ENCODE results near the gene MLN.

DNA sequence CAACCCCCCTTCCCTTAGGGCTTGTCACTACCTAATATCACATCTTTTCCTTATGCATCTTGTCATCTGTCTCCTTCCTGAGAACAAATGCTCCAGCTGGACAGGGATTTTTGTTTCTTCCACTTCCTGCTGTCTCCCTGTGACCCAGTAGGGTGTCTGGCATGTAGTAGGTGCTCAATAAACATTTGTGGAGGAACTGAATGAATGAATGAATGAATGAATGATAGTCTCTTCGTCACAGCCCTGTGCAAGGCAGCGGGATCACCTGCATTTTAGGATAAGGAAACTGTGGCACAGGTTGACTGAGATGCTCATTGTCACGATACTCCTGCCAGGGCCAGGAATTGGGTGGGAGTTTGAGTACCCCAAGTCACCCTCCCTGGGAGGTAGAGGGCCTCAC lies 29.0 kb downstream of the MLN start:
- no peak for TF ChIP-seq POLR2AphosphoS5 (IDR thresholded peaks at IDR 0.05; ENCODE audit: low read depth, low read length)
- no peak for TF ChIP-seq TAF1 (IDR thresholded peaks at IDR 0.05; ENCODE audit: low read depth, low read length)
- no peak for TF ChIP-seq POLR2A (IDR thresholded peaks at IDR 0.05; ENCODE audit: low read depth, low read length)
- no peak for TF ChIP-seq SPI1 (IDR thresholded peaks at IDR 0.05; ENCODE audit: low read depth, low read length)
- no peak for TF ChIP-seq POU2F2 (IDR thresholded peaks at IDR 0.05; ENCODE audit: low read depth, low read length)
- no peak for TF ChIP-seq PAX5 (IDR thresholded peaks at IDR 0.05; ENCODE audit: insufficient read depth, low read length, severe bottlenecking)

All from GM12891 (cell line).